ENCODE data around the gene ADCY7.

Gene ADCY7

DNA sequence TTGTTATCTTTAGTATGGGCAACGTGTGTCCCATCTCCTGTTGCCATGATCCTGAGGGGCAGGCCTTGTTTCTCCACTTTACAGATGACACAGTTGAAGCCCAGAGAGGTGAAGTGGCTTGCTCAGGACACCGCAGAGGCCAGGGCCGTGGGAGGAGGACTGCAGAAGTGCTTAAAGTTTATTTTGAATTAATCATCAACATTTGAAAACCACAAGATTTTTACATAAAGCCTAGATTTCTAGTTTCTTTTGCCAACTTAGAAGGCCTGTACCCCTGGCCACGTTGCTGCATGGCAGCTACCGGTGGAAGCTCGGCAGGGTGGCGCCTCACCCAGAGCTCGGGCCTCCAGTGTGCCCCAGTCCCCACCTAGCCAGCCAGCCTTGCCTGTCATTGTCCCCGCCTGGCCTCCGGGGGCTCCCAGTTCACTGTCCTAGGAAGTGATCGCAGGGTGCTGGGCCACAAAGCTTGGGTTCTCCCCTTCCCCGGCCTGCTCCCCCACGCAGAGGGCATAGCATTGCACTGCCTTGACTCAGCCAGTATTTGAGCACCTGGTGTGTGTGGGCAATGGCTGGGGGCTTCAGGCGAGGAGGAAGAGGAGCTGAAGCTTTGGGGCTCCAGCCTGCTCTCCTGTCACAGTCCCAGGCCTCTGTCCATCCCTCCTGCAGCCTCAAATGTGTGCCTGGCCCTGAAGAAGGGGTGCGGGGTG is 14.8 kb upstream of the ADCY7 start:
- no peak for DNase-seq

DNA sequence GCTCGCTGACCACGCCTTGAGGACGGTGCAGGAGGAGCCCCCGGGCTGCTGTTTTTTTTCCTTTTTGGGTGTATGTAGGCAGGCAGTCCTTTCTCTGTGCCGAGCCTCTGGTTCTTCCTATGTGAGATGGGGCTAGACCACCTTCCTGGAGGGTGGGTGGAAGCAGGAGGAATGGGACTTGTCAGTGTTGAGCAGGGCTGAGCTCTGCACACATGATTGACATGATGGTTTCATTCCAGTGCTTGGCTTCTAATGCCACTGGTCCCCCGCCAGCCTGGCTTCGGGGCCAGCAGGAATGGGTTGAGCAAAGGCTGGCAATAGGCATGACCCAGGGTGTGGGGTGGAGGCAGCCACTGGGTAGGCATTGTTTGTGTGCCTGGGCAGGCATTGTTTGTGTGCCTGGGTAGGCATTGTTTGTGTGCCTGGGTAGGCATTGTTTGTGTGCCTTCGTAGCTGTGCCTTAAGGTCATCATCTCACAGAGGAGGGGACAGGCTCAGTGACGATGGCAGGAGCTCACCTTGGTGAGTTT is 14.2 kb upstream of the ADCY7 start:
- DNase-seq, result no peak

GRCh38 chr16:50252874-50253513 is 13.4 kb upstream of the ADCY7 start:
- no peak for DNase-seq

GRCh38 chr16:50253514-50253910 is 12.8 kb upstream of the ADCY7 start:
- DNase-seq, result no peak

DNA sequence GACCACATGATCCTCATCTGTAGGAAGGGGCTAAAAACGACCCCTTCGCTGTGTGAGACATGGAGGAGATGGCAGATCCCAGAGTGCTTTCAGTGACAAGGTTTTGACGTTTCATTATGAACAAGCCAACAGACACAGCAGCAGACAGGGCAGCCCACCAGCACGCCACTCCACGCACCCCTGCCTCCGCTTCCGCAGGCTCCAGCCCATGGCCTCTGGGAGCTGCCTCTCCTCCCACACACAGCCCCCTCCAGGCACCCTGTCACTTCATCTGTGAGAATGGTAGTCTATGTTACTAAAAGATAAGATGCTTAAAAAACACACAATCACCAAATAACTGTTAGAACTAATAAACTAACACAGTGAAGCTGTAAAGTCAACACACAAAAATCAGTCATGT is 12.3 kb upstream of the ADCY7 start:
- DNase-seq, result no peak

- no peak for DNase-seq
Observed at GRCh38 chr16:50255538-50255937, 10.8 kb upstream of the ADCY7 start.

GRCh38 chr16:50256604-50257003 is 9.7 kb upstream of the ADCY7 start:
- no peak for DNase-seq

GRCh38 chr16:50257876-50258275 is 8.5 kb upstream of the ADCY7 start:
- no peak for DNase-seq

GRCh38 chr16:50259334-50260205 is 6.8 kb upstream of the ADCY7 start:
- no peak for DNase-seq

GRCh38 chr16:50260206-50261159 is 5.9 kb upstream of the ADCY7 start:
- DNase-seq, result no peak

GRCh38 chr16:50261160-50261706 is 5.1 kb upstream of the ADCY7 start:
- no peak for DNase-seq

- no peak for DNase-seq
Observed at GRCh38 chr16:50261707-50262235, 4.6 kb upstream of the ADCY7 start.

DNA sequence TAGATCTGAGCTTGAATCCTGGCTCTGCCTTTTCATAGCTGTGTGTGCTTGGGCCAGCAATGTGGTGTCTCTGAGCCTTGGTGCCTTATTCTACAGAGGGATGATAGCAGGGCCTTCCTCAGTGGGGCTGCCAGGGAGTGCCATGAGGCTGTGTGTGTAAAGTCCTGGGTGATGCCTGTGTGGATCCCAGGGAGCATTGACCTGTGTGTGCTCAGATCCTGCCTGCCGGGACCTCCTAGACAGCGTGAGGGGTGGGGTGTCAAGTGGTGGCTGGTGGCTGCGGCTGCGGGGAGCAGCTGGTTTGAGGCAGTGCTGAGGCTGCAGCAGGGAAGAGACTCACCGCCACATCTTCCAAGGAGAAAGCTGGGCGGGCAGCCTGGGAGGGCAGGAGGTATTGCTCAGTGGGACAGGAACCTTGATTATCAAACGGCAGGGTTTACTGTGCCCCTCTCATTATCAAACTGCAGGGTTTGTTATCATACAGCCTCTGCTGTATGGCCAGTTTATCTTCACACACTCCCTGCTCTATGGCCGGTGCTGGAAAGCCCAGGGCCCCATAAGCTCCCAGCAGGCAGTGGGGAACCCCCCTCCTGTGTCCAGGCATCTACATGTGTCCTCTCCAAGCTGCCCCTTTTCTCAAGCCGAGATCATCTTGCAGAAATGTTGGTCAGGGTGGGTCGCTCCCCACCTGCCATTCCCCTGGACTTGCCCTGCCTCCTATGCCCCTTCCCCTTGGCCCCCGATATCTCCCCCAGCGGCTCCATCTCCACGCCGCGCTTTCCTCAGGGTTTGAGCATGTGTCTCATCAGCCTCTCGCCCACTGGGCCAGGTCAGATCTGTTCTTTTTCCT is 3.1 kb upstream of the ADCY7 start:
- no peak for DNase-seq

GRCh38 chr16:50263940-50264929 is 2.1 kb upstream of the ADCY7 start:
- DNase-seq, result no peak

DNA sequence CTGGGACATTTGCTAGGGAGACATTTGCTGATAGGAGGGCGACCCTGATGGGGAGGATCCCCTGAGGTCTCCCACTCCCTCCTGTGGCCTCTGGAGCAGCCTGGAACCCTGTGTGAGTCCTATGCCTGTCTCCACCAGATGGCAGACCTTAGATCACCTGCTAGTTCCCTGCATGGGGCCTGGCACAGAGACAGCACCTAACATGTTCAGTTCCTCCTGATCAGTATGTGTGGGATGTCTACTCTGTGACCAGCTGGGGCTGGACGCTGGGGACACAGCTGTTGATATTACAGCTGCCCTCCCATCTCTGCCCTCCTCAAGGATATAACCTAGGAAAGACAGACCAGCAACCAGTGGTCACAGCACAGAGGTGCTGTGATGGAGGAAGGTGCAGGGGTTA is 1.1 kb upstream of the ADCY7 start:
- no peak for DNase-seq

- no peak for DNase-seq
Observed at GRCh38 chr16:50265716-50266336, 525 bp upstream of the ADCY7 start.

DNA sequence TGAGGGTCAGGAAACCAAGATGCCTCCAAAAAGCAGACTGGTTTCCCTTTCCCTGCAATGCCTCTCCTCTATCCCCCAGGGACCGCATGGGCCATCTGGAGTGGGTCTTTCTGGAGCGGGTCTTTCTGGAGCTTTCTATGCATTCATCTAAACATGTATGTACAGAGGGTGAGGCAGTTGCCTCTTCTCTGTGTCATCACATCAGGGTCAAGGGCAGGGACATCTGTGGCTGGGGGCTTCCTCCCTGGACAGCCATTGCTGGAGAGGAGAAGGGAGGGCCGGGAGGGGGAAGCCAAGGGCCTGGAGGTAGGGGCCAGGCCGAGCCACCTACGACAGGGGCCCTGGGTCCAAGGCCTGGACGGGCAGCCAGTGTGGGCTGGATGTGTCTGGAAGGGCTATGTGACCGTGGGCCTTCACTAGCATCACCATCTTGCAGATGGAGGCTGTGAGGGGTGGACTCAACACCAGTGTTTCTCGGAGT is 840 bp downstream of the ADCY7 start:
- DNase-seq, result no peak

GRCh38 chr16:50267651-50268050 is 1.3 kb downstream of the ADCY7 start:
- DNase-seq, result no peak

GRCh38 chr16:50268352-50268751 is 2.0 kb downstream of the ADCY7 start:
- no peak for DNase-seq

Measured in stimulated activated CD4-positive, alpha-beta T cell treated with anti-CD3 and anti-CD28 coated beads, Interleukin-4, amount 100 ng/mL, for 1 hour (primary cell).